Glutamatergic neuron (in vitro differentiated cells): Measurements from ENCODE around the gene SLC36A4. TPM values are rescaled to one million over a fixed set of nuclear protein-coding genes. Genes with fewer than 3 reads are reported as not detected.
"Not testable (repeated sequence)": the region's sequence is repeated elsewhere in the genome, so short reads cannot be mapped to it uniquely, and the experiment has no call there.

Experiments used
- DNase-seq: peaks from one replicate; pipeline ENCODE4 v3.0.0; 2022
- H3K27ac Mint-ChIP-seq: one replicate; pipeline ENCODE4 v1.8.0; 2020; ENCODE audit warnings: mild to moderate bottlenecking, mixed read lengths, inconsistent platforms; ENCODE audit not compliant: unreplicated experiment
- H3K27me3 Mint-ChIP-seq: one replicate; pipeline ENCODE4 v1.8.0; 2020; ENCODE audit warnings: mild to moderate bottlenecking, moderate library complexity, mixed read lengths, inconsistent platforms; ENCODE audit not compliant: unreplicated experiment
- H3K36me3 Mint-ChIP-seq: one replicate; pipeline ENCODE4 v1.8.0; 2020; ENCODE audit warnings: mild to moderate bottlenecking, mixed read lengths, inconsistent platforms; ENCODE audit not compliant: unreplicated experiment
- H3K4me1 Mint-ChIP-seq: one replicate; pipeline ENCODE4 v1.8.0; 2020; ENCODE audit warnings: mild to moderate bottlenecking, low read depth, mixed read lengths, inconsistent platforms; ENCODE audit not compliant: unreplicated experiment
- H3K4me3 Mint-ChIP-seq: one replicate; pipeline ENCODE4 v1.8.0; 2020; ENCODE audit warnings: mild to moderate bottlenecking, mixed read lengths, inconsistent platforms; ENCODE audit not compliant: unreplicated experiment
- H3K9me3 Mint-ChIP-seq: one replicate; pipeline ENCODE4 v1.8.0; 2020; ENCODE audit warnings: mild to moderate bottlenecking, moderate library complexity, mixed read lengths, inconsistent platforms; ENCODE audit not compliant: unreplicated experiment
- CTCF ChIP-seq: fragments of 200-600 bp; sonication (generic); IDR thresholded peaks from one replicate; pipeline ENCODE4 v1.5.0; 2021; ENCODE audit not compliant: partially characterized antibody, unreplicated experiment
- total RNA-seq: library from RNA; stranded (reverse); fragmentation: NEBNext Ultra II Directional; extraction: Animal tissue kit (Norgen Biotek cat#: 25700); gene quantifications from one replicate; pipeline ENCODE4 v1.2.1, GENCODE V29; 2021; ENCODE audit not compliant: unreplicated experiment

The SLC36A4 gene
- total RNA-seq, 1 donor from 2014 or later: 33.1 TPM

- Mint-ChIP-seq H3K36me3 (no peaks in the 10 kb centered on the region), H3K9me3 (no peaks in the 10 kb centered on the region), H3K4me1 (peaks cover 5% of the 10 kb centered on the region), H3K27me3 (no peaks in the 10 kb centered on the region), H3K27ac (no peak overlapping the region), H3K4me3 (no peak overlapping the region)
- DNase-seq: no peak
- no peak for TF ChIP-seq CTCF
These were observed 80.2 kb downstream of the SLC36A4 start for GRCh38 chr11:93117565-93117964.

- no peaks in the 10 kb centered on the region for H3K36me3 Mint-ChIP-seq
- no peak overlapping the region for H3K27ac Mint-ChIP-seq
- no peak for TF ChIP-seq CTCF
- H3K9me3 Mint-ChIP-seq: peaks cover 1% of the 10 kb centered on the region
- DNase-seq: no peak
- peaks cover 8% of the 10 kb centered on the region for H3K4me1 Mint-ChIP-seq
- no peaks in the 10 kb centered on the region for H3K27me3 Mint-ChIP-seq
- H3K4me3 Mint-ChIP-seq: no peak overlapping the region
These were observed 81.0 kb downstream of the SLC36A4 start for GRCh38 chr11:93116641-93117441.

- Mint-ChIP-seq H3K27ac (no peak overlapping the region), H3K4me1 (peaks cover 10% of the 10 kb centered on the region), H3K4me3 (no peak overlapping the region), H3K27me3 (no peaks in the 10 kb centered on the region), H3K36me3 (no peaks in the 10 kb centered on the region), H3K9me3 (peaks cover 1% of the 10 kb centered on the region)
- no peak for DNase-seq
- no peak for TF ChIP-seq CTCF
These were observed 83.5 kb downstream of the SLC36A4 start for GRCh38 chr11:93114304-93114703.

GRCh38 chr11:93113824-93114223 lies 84.0 kb downstream of the SLC36A4 start:
- peak; percentile 18 for TF ChIP-seq CTCF
- Mint-ChIP-seq H3K27ac (no peak overlapping the region), H3K36me3 (no peaks in the 10 kb centered on the region), H3K27me3 (no peaks in the 10 kb centered on the region), H3K4me3 (no peak overlapping the region), H3K4me1 (peaks cover 10% of the 10 kb centered on the region), H3K9me3 (peaks cover 1% of the 10 kb centered on the region)
- no peak for DNase-seq

- H3K36me3 Mint-ChIP-seq, H3K4me3 Mint-ChIP-seq, H3K27ac Mint-ChIP-seq, H3K4me1 Mint-ChIP-seq, H3K9me3 Mint-ChIP-seq, H3K27me3 Mint-ChIP-seq, DNase-seq: not testable (repeated sequence)
These were observed 86.6 kb downstream of the SLC36A4 start for GRCh38 chr11:93111147-93111546.
